HG02870 (cell line): Measurements from ENCODE around the gene SEMA3B.
"Not testable (repeated sequence)": the region's sequence is repeated elsewhere in the genome, so short reads cannot be mapped to it uniquely, and the experiment has no call there.

Experiments
- ATAC-seq: cut with Tn5 transposase; IDR thresholded peaks from one replicate; pipeline ENCODE4 v1.9.1; 2021; ENCODE audit warnings: mild to moderate bottlenecking, moderate library complexity; ENCODE audit not compliant: unreplicated experiment

Gene SEMA3B

GRCh38 chr3:50268703-50269451 is at the start of gene SEMA3B:
Gene SEMA3B (plus strand): TSS chr3:50269147. CDS start chr3:50269241, 94 bp downstream.
- no peak for ATAC-seq

DNA sequence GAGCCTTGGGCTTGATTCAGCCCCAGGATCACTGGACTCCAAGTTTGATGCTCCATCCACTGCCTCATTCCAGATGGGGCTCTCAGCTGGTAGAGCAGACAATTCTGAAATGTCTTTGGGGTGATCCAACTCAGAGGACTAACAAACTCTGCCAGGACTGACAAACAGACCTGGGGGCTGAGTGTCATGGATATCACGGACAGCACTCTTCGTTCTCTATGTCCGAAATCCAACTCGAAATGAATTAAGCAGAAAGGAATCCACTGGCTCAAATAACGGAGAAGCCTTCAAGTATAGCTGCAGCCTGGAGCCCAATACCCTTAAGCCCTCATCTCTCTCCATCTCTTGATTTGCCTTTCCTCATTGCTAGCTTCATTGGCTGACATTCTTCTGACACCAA is 49.7 kb upstream of the SEMA3B start:
- no peak for ATAC-seq

DNA sequence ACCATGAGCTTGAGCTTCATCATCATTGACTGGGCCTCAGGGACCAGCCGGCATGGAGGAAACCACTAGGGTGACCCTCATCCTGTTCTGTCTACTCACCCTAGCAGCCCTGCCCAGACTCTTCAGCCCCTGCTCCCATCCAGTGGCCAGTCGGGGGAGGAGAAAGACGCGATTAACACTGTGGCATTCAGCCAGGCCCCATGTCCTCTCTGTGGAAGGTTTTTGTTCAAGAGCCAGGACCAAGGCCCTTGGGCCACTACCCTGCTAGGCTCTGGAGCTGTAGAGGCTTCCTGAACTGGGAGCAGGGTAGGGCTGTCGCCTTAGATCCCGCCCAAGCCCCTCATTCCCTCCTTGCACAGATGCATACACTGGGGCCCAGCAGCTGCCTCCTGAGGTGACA is 48.8 kb upstream of the SEMA3B start:
- ATAC-seq, result no peak

DNA sequence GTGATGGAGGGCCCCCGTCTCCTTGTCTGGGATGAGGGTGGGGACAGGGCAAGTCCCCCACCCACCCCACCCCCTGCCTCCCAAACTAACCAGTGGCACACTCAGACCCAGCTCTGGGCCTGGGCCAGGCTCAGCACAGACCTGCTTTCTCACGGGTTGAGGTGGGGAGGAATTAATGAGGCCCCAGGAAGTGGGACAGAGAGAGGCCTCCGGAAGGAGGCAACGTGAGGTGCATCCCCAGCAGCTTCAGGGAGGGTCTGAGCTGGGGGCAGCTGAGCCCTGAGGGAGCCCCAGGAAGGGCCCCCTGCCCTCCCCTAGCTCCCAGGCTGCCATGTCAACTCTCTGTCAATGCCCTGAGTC is 47.9 kb upstream of the SEMA3B start:
- ATAC-seq, result no peak

GRCh38 chr3:50221411-50222168 is 47.4 kb upstream of the SEMA3B start:
- ATAC-seq, result no peak

DNA sequence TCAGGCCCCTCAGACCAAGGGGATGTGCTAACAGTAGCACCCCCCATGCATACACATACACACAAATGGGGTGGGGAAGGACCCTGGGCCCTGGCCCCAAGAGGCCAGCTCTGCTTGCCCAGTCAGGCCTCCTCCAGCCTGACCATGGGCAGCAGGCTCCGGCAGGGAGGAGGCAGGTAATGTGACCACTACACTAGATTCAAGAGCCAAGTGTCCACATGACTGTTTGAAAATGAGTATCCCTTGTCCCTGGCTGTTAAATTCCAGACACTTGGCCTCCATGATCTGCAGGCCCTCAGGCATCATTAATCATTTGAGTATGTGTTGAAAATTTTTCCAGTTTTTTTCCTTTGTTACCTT is 46.8 kb upstream of the SEMA3B start:
- ATAC-seq, result no peak

DNA sequence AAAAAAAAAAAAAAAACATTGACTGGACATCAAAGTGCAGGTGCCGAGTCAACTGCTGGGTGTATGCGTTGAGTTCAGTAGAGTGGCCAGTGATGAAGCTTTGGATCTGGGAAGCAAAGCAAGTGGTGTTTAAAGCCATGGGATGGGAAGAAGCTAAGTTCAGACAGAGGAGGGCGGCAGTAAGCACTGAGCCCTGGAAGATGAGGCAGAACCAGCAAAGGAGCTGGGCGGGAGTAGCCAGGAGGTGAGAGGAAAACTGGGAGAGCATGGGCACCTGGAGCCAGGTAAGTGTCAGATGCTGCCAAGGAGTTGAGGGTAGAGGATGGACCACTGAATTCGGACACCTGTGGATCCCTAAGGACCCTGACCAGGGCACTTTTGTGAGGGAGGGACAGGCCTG is 44.3 kb upstream of the SEMA3B start:
- ATAC-seq, result no peak

GRCh38 chr3:50226888-50227389 is 42.0 kb upstream of the SEMA3B start:
- no peak for ATAC-seq

GRCh38 chr3:50227390-50228183 is 41.4 kb upstream of the SEMA3B start:
- ATAC-seq, result peak; percentile 81

GRCh38 chr3:50228184-50228763 is 40.7 kb upstream of the SEMA3B start:
- ATAC-seq, result not testable (repeated sequence)

DNA sequence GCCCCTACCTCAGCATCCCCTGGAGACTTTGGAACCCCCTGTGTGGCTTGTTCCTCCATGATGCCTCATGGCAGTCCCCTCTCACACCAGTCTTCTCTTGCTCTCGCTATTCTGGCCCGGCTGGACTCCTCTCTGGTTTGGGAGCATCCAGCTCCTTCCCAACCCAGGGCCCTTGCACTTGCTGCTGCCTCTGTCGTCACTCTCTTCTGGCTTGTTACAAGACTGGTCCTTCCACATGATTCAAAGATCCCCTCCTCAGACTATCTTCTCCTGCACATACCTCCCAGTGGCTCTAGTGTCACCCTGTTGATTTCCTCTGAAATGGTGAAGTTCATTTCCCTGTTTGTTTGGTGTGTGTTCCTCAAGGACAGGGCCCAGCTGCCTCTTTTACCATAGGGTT is 39.5 kb upstream of the SEMA3B start:
- no peak for ATAC-seq

GRCh38 chr3:50230104-50230793 is 38.7 kb upstream of the SEMA3B start:
- ATAC-seq, result no peak

DNA sequence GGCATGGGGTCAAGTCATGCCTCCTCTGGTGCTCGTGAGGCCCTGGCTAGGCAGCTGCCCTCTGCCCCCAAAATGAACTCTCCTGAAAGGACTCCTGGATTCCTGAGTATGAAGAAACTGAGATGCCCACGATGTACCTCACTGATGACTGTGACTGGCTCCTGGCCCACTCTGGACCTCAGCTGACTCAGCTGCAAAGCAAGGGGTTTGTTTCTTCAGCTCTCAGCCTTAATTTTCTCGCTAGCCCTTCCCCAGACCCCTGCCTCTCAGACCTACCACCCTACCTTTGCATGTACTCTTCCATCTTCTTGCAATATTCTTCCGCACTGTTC is 38.2 kb upstream of the SEMA3B start:
- no peak for ATAC-seq

GRCh38 chr3:50231581-50231980 is 37.4 kb upstream of the SEMA3B start:
- no peak for ATAC-seq

DNA sequence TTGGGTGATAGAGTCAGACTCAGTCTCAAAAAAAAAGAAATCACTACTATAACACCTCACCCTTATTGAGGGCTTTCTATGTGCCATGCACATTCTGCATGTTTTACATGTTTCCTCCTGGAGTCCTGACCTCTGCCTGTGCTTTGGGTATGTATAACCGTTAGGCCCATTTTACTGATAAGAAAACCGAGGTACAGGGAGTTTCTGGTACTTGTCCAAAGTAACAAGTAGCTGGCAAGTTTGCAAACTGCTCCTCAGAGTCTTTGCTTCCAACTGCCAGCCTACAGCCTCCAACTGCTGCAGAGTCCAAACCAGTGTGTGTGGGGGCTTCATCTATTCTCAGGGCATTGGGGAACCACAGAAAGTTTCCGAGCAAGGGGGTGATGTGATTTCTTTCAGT is 36.6 kb upstream of the SEMA3B start:
- ATAC-seq, result no peak

GRCh38 chr3:50233176-50233575 is 35.8 kb upstream of the SEMA3B start:
- ATAC-seq, result no peak

DNA sequence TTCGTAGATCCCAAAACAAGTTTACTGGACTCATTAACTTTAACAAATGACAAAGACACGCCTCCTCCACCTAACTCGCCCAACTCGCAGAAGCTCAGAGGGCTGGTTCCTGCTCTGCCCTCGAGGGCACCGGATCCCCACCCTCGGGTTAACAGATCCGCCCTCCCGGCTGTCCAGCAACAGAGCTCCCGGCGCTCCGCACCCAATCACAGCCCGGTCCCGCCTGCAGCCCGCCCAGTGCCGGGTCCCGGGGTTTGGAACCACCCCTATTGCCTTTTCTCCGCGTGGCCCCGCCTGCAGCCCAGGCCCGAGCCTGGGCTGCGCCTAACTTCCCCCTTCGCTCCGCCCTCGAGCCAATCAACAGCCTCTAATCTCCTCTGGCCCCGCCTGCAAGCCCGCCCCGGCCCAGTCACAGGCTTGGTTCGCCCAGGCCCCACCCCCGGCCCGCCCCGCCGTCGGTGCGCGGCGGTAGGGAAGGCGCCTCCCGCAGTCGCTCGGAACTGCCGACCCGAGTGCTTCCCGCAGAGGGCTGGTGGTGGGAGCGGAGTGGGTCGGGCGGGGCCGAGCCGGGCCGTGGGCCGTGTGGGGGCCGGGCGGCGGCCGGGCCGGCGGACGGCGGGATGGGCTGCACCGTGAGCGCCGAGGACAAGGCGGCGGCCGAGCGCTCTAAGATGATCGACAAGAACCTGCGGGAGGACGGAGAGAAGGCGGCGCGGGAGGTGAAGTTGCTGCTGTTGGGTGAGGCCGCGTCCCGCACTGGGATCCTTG is 33.0 kb upstream of the SEMA3B start, which contains the start of gene GNAI2:
Gene GNAI2, plus strand, starts transcription at position 489 of the 768 bp plus-strand sequence. Its CDS starts 132 bp downstream, at position 621.
- ATAC-seq, result peak; percentile 94

DNA sequence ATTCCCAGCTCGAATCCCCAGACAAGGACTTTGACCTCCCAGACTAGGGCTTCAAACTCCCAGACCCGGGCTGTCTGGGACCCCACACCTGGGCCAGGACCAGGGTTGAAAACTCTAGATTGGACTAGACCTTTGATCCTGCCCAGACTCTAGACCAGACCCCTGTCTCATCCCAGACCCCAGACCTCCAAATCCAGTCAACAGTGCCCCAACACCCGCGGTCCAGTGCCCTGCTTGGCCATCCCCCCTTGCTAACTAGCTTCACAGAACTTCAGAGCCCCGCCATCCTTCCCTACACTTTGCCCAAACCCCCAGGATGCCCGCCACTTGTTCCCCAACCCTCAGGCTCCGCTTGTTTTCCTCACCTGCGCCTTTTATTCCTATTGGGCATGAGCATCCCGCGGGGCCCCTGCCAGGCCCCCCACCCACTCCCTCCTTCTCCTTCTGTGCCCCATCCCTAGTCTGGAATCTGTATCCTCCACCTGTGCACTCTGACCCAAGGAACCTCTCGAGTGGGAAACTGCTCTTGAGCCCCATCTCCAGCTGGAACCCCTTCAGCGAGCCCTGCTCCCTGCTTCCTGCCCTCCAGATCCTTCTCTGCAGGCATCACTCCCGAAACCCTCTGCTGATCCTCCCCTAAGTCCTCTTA is 32.3 kb upstream of the SEMA3B start:
- ATAC-seq, result no peak

- no peak for ATAC-seq
These were observed 31.8 kb upstream of the SEMA3B start for GRCh38 chr3:50237133-50237651.
